A549 (cell line): ENCODE data around the gene CFAP410. TPM values are rescaled to one million over a fixed set of nuclear protein-coding genes. Genes with fewer than 3 reads are reported as not detected.

ENCODE experiments used
- ATAC-seq, 2 experiments: fragments of 200-7000 bp in 1 of 2; fragments of >200 bp in 1 of 2; cut with Nextera tagmentation in 1 of 2; cut with Tn5 transposase in 1 of 2; 3 replicates each; pipeline versions ENCODE4 v1.8.0 to v1.9.1; 2018 to 2020; ENCODE audit warnings: mild to moderate bottlenecking in 1 of 2, moderate library complexity in 1 of 2
- CTCF ChIA-PET: fragments of 300-600 bp; sonication (Branson Sonifier 250); formaldehyde crosslinking; extraction: SDS; loops from one replicate; lab custom pipeline; 2021; ENCODE audit warnings: antibody characterized with exemption, inconsistent platforms; lab: Yijun Ruan, JAX
- POLR2A ChIA-PET: fragments of 350-600 bp; formaldehyde crosslinking; extraction: SDS; loops from one replicate; lab custom pipeline; 2021; ENCODE audit warnings: antibody characterized with exemption, inconsistent platforms; lab: Yijun Ruan, JAX
- DNase-seq, 2 experiments: peaks; one replicate each; pipeline versions ENCODE4 v3.0.0 to v3.0.0-alpha.2; 2011 to 2016; ENCODE audit warnings: low read depth in 1 of 2, low spot score in 1 of 2
- FAIRE-seq: peaks from 2 replicates; lab custom pipeline; 2011; peaks lifted over from hg19 to GRCh38; lab: Jason Lieb, UNC
- H3K27ac ChIP-seq, 2 experiments: fragments of >200 bp; sonication (Bioruptor Twin); formaldehyde crosslinking; 3 replicates each; pipeline ENCODE4 v1.5.1; 2016 to 2017
- H3K4me1 ChIP-seq: fragments of >200 bp; sonication (Bioruptor Twin); formaldehyde crosslinking; 3 replicates; pipeline ENCODE4 v1.6.1; 2016
- H3K4me2 ChIP-seq: fragments of >200 bp; sonication (Bioruptor Twin); formaldehyde crosslinking; 3 replicates; pipeline ENCODE4 v1.6.1; 2016
- H3K4me3 ChIP-seq: fragments of >200 bp; sonication (Bioruptor Twin); formaldehyde crosslinking; 3 replicates; pipeline ENCODE4 v1.5.1; 2016
- H3K9me3 ChIP-seq: fragments of >200 bp; sonication (Bioruptor Twin); formaldehyde crosslinking; 3 replicates; pipeline ENCODE4 v1.6.1; 2016
- BHLHE40 ChIP-seq: IDR thresholded peaks from 2 replicates; pipeline ENCODE4 v1.6.1; 2012; ENCODE audit warnings: low read depth, low read length, inconsistent platforms
- CBX8 ChIP-seq: fragments of 200-600 bp; sonication (generic); IDR thresholded peaks from 2 replicates; pipeline ENCODE4 v1.6.1; 2016
- CEBPB ChIP-seq, 2 experiments: fragments of >200 bp in 1 of 2; sonication (Bioruptor Twin) in 1 of 2; formaldehyde crosslinking in 1 of 2; IDR thresholded peaks; 2 replicates each; pipeline ENCODE4 v1.6.1; 2012 to 2016
- ELK1 ChIP-seq: fragments of 150-350 bp; IDR thresholded peaks from 2 replicates; pipeline ENCODE4 v1.6.1; 2014; ENCODE audit warnings: low read depth, mild to moderate bottlenecking, low read length
- EP300 ChIP-seq, 2 experiments: fragments of >200 bp; sonication (Bioruptor Twin); formaldehyde crosslinking; IDR thresholded peaks; 2 replicates in 1 of 2; 3 replicates in 1 of 2; pipeline ENCODE4 v1.6.1; 2016 to 2017
- FOSL2 ChIP-seq, 2 experiments: fragments of 450-650 bp in 1 of 2; fragments of >200 bp in 1 of 2; sonication (Bioruptor Twin) in 1 of 2; formaldehyde crosslinking; IDR thresholded peaks; 2 replicates each; pipeline versions ENCODE4 v1.5.0 to v1.6.1; 2016 to 2020; ENCODE audit warnings: mild to moderate bottlenecking in 1 of 2, moderate library complexity in 1 of 2
- HES2 ChIP-seq: fragments of >200 bp; sonication (Bioruptor Twin); formaldehyde crosslinking; IDR thresholded peaks from 2 replicates; pipeline ENCODE4 v1.6.1; 2016
- JUN ChIP-seq, 2 experiments: fragments of >200 bp; sonication (Bioruptor Twin); formaldehyde crosslinking; IDR thresholded peaks; 2 replicates in 1 of 2; 3 replicates in 1 of 2; pipeline ENCODE4 v1.6.1; 2016 to 2017
- JUNB ChIP-seq: fragments of >200 bp; sonication (Bioruptor Twin); formaldehyde crosslinking; IDR thresholded peaks from 2 replicates; pipeline ENCODE4 v1.6.1; 2016
- MAX ChIP-seq: IDR thresholded peaks from 2 replicates; pipeline ENCODE4 v1.6.1; 2012
- MAZ ChIP-seq: fragments of 150-350 bp; IDR thresholded peaks from 2 replicates; pipeline ENCODE4 v1.6.1; 2014; ENCODE audit warnings: antibody characterized with exemption, low read depth, low read length, borderline replicate concordance
- NR3C1 ChIP-seq: fragments of >200 bp; sonication (Bioruptor Twin); formaldehyde crosslinking; IDR thresholded peaks from 3 replicates; pipeline ENCODE4 v1.6.1; 2017
- RARB ChIP-seq: fragments of 250-450 bp; sonication (Bioruptor Pico); IDR thresholded peaks from 2 replicates; pipeline ENCODE4 v1.8.0; 2021; ENCODE audit warnings: mild to moderate bottlenecking, moderate library complexity
- RCOR1 ChIP-seq: fragments of 150-350 bp; IDR thresholded peaks from 2 replicates; pipeline ENCODE4 v1.6.1; 2014; ENCODE audit warnings: antibody characterized with exemption, low read length, low read depth
- SMC3 ChIP-seq: fragments of >200 bp; sonication (Bioruptor Twin); formaldehyde crosslinking; IDR thresholded peaks from 3 replicates; pipeline ENCODE4 v1.6.1; 2018; ENCODE audit warnings: inconsistent platforms
- USF2 ChIP-seq: fragments of 450-650 bp; IDR thresholded peaks from 2 replicates; pipeline ENCODE4 v1.6.1; 2014; ENCODE audit warnings: antibody characterized with exemption
- ZFP36 ChIP-seq: fragments of 450-650 bp; IDR thresholded peaks from 2 replicates; pipeline ENCODE4 v1.6.1; 2014; ENCODE audit warnings: borderline replicate concordance; ENCODE audit not compliant: partially characterized antibody
- WGBS: methylation state at CpG from one replicate; pipeline ENCODE4 v1.1.6; 2017; ENCODE audit errors: missing lambda C conversion rate; 5-methylcytosine and 5-hydroxymethylcytosine counted together
- polyA plus RNA-seq, 4 experiments: library from polyadenylated mRNA; depleted of rRNA in 3 of 4; stranded (reverse); fragments of >200 nt; fragmentation: RNase III in 1 of 4; extraction: RNeasy Plus Mini Kit Qiagen cat#74134 plus additional on column Dnase treatment in 1 of 4; gene quantifications; 2 replicates in 3 of 4; 3 replicates in 1 of 4; pipeline ENCODE4 v1.2.3, GENCODE V29; 2011 to 2017

CFAP410 gene
- polyA plus RNA-seq, 2 of the 4 experiments (the other 2 are of a cell fraction), result 3.2 to 7.1 TPM

GRCh38 chr21:44295646-44296045 is 43.5 kb downstream of the CFAP410 start (continued):
- TF ChIP-seq USF2, result no peak
- no peak for TF ChIP-seq ZFP36
- TF ChIP-seq RCOR1, result no peak
- no peak for TF ChIP-seq CBX8
- TF ChIP-seq JUNB, result no peak
- TF ChIP-seq JUN (IDR thresholded peaks at IDR 0.05), result no peak
- TF ChIP-seq BHLHE40, result no peak
- no peak for TF ChIP-seq MAZ

- no peak for TF ChIP-seq RCOR1
- no peak for TF ChIP-seq HES2
- no peak for TF ChIP-seq EP300 (IDR thresholded peaks at IDR 0.05)
- TF ChIP-seq CEBPB (IDR thresholded peaks at IDR 0.05), result no peak
- TF ChIP-seq ELK1, result no peak
- no peak for TF ChIP-seq NR3C1
- TF ChIP-seq SMC3, result no peak
- no peak for TF ChIP-seq ZFP36
- no peak for TF ChIP-seq FOSL2 (IDR thresholded peaks at IDR 0.05)
- TF ChIP-seq FOSL2 (CRISPR knock-in tag; IDR thresholded peaks at IDR 0.05), result no peak
- 65% methylated on average over 13 of the region's 14 CpGs for WGBS
- ChIA-PET CTCF (interaction anchor here (0.7 to 1.9 kb wide), 3 partner anchors 9 to 39 kb away, joined by 3 to 10 read pairs (median 3); no protein-coding TSS in a partner anchor), POLR2A (no interaction called here)
- DNase-seq, result no peak
- H3K4me3 ChIP-seq, result no peak overlapping the region
- no peak for ATAC-seq
- no peak for FAIRE-seq
- no peaks in the 10 kb centered on the region for H3K9me3 ChIP-seq
- H3K4me2 ChIP-seq, result peak overlapping the region; percentile 49; the same call in 2 of the 3 replicates
- peak overlapping the region in 1 of 2 experiments; percentile 80; a peak in 3 of 6 replicates for H3K27ac ChIP-seq
- peaks cover 18% of the 10 kb centered on the region for H3K4me1 ChIP-seq
Observed at GRCh38 chr21:44295163-44295573, 44.0 kb downstream of the CFAP410 start.

- ATAC-seq, result 0 out of 6 replicates have a peak, but pooled peaks of 1 of the 2 experiments have one; percentile 3
- 35% methylated on average over 8 of the region's 26 CpGs for WGBS
- H3K9me3 ChIP-seq, result no peaks in the 10 kb centered on the region
- no peak overlapping the region for H3K4me3 ChIP-seq
- H3K4me2 ChIP-seq, result peak overlapping the region; percentile 49; the same call in 2 of the 3 replicates
- H3K4me1 ChIP-seq, result peaks cover 18% of the 10 kb centered on the region
- POLR2A ChIA-PET, result no interaction called here
- no peak for DNase-seq
- 0 out of 2 replicates have a peak, but pooled peaks have one; percentile 21 for TF ChIP-seq MAX
- no peak for TF ChIP-seq RARB
- H3K27ac ChIP-seq, result peak overlapping the region in 1 of 2 experiments; percentile 80; a peak in 3 of 6 replicates
- FAIRE-seq, result no peak
- CTCF ChIA-PET, result interaction anchor here (0.7 to 1.9 kb wide), 2 partner anchors 10 to 39 kb away, joined by 3 to 10 read pairs; no protein-coding TSS in a partner anchor
Observed at GRCh38 chr21:44294391-44295162, 44.6 kb downstream of the CFAP410 start.
